Neutrophil (primary cell): Measurements from ENCODE around the gene DPYSL3.

Source experiments
- H3K27ac ChIP-seq: fragments of 200-600 bp; sonication (generic); 2 replicates; pipeline ENCODE4 v1.5.1; 2016; ENCODE audit warnings: mild to moderate bottlenecking, moderate library complexity
- H3K27me3 ChIP-seq: fragments of 200-600 bp; sonication (generic); 2 replicates; pipeline ENCODE4 v1.6.0; 2016; ENCODE audit warnings: mild to moderate bottlenecking
- H3K36me3 ChIP-seq: fragments of 200-600 bp; sonication (generic); 2 replicates; pipeline ENCODE4 v1.5.1; 2017
- H3K4me1 ChIP-seq, 2 experiments: fragments of 200-600 bp in 1 of 2; sonication (generic) in 1 of 2; 1 replicate in 1 of 2; 2 replicates in 1 of 2; pipeline versions ENCODE4 v1.5.1 to v1.6.1; 2013 to 2016; ENCODE audit warnings: low read depth in 1 of 2, low read length in 1 of 2, mild to moderate bottlenecking in 1 of 2, moderate library complexity in 1 of 2; ENCODE audit not compliant: control insufficient read depth in 1 of 2, insufficient read depth in 1 of 2
- H3K4me3 ChIP-seq, 2 experiments: fragments of 200-600 bp in 1 of 2; sonication (generic) in 1 of 2; 1 replicate in 1 of 2; 2 replicates in 1 of 2; pipeline ENCODE4 v1.5.1; 2013 to 2016; ENCODE audit warnings: low read depth in 1 of 2, low read length in 1 of 2, mild to moderate bottlenecking in 1 of 2, moderate library complexity in 1 of 2
- H3K9me3 ChIP-seq: fragments of 200-600 bp; sonication (generic); 2 replicates; pipeline ENCODE4 v1.5.1; 2016
- TF ChIP-seq, protein P1 (sequence below): fragments of 200-600 bp; sonication (generic); IDR thresholded peaks from 2 replicates; pipeline ENCODE4 v1.5.1; 2016; ENCODE audit warnings: antibody characterized with exemption

Gene DPYSL3

DNA sequence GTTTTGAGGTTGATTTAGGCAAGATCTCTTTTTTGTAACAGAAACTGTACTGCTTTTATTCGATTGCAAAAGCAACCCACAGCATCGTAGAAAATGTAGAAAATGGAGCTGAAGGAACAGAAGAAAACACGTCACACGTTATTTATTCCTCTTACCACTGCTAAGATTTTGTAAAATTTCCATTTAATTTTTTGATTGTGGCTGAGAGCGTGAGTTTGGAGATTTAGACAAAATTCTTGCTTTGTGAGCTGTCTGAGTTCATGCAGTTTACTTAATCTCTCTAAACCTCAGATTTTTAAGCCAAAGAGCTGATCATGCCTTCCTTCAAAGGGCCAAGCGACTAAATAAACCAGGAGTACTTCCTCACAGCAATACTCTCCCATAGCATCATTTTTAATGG lies 24.8 kb downstream of the DPYSL3 start:
- H3K27ac ChIP-seq, result no peak overlapping the region

DNA sequence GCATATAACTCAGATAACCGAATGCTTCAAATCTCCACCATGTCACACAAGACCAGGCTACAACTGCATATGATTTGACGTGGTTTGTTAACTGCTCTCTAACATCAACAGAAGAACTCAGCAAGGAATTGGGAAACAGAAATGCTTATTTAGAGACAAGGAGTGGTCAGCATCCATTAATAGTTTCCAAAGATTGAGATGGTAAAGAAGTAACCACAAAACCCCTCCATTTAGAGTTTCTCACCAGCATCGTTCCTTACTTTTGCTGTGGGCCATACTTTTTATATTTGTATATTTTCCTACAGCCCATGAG lies 25.2 kb downstream of the DPYSL3 start:
- Histone ChIP-seq H3K4me1 (no peaks in the 10 kb centered on the region), H3K4me3 (no peak overlapping the region), H3K9me3 (no peaks in the 10 kb centered on the region), H3K36me3 (no peaks in the 10 kb centered on the region), H3K27ac (no peak overlapping the region), H3K27me3 (peaks cover 23% of the 10 kb centered on the region)
- TF ChIP-seq, protein P1, sequence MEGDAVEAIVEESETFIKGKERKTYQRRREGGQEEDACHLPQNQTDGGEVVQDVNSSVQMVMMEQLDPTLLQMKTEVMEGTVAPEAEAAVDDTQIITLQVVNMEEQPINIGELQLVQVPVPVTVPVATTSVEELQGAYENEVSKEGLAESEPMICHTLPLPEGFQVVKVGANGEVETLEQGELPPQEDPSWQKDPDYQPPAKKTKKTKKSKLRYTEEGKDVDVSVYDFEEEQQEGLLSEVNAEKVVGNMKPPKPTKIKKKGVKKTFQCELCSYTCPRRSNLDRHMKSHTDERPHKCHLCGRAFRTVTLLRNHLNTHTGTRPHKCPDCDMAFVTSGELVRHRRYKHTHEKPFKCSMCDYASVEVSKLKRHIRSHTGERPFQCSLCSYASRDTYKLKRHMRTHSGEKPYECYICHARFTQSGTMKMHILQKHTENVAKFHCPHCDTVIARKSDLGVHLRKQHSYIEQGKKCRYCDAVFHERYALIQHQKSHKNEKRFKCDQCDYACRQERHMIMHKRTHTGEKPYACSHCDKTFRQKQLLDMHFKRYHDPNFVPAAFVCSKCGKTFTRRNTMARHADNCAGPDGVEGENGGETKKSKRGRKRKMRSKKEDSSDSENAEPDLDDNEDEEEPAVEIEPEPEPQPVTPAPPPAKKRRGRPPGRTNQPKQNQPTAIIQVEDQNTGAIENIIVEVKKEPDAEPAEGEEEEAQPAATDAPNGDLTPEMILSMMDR, result no peak

More for the DNA sequence above, 24.8 kb downstream of the DPYSL3 start:
- TF ChIP-seq, protein P1, result no peak
- H3K4me1 ChIP-seq, result no peaks in the 10 kb centered on the region
- no peaks in the 10 kb centered on the region for H3K9me3 ChIP-seq
- H3K36me3 ChIP-seq, result no peaks in the 10 kb centered on the region
- no peak overlapping the region for H3K4me3 ChIP-seq
- H3K27me3 ChIP-seq, result peaks cover 19% of the 10 kb centered on the region

DNA sequence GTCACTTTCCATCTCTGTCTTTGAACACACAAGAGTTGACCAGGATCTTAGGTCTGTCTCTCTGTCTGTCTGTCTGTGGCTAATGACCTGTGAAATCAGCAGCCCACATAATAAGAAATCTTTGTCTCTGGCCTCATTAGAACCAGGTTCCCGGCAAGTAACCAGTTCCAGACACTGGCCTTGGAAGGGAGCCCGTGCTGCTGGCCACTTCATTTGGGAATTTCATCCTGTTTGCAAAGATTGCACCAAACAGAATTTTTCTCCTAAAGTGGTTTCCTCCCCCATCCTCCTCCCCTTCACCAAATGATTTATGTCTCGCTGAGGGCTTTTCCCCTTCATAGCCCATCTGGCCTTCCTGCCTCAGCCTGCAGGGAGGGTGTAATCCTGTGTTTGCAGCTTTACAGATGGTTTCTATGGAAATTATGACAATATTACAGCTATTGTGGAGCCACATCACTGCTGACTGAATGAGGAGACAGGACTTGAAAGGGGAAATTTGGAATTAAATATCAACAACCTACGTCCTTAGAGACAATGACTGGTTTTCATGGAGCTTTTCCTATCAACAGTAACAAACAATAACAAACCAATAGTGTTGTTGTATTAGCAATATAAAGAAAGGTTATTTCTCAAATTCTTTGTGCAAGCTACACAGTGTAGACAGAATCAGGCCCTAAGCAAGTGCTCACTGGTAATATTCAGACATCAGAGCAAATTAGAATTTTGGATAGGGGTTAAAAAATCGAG lies 25.7 kb downstream of the DPYSL3 start:
- H3K27ac ChIP-seq, result no peak overlapping the region
- H3K27me3 ChIP-seq, result peaks cover 29% of the 10 kb centered on the region
- no peaks in the 10 kb centered on the region for H3K9me3 ChIP-seq
- TF ChIP-seq, protein P1, result no peak
- no peaks in the 10 kb centered on the region for H3K36me3 ChIP-seq
- no peaks in the 10 kb centered on the region for H3K4me1 ChIP-seq
- H3K4me3 ChIP-seq, result no peak overlapping the region

DNA sequence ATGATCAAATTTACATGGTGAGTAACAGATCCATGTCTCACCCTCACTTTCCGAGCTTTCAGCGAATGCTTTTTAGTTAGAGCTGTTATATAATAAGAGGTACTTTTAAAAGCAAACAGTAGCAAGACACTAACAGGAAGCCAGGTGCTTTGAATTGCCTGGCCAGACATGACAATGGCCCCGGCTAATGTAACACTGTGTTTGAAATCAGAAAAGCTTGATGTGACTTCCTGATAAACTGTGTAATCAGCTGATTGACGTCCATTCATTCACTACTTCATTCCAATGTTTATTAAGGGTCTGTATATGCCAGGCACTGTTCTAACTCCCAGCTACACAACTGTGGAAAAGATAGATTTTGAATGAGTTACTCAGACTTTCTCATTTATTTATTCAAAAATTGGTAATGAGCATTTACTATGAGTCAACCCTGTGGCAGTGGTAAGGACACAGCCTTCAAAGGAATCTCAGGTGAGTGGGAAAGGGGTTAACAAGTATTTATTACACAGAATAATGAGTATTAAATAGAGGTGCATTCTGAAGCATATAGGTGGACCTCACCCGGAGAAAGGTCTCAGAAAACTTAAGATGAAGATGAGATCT lies 26.6 kb downstream of the DPYSL3 start:
- H3K4me1 ChIP-seq, result no peaks in the 10 kb centered on the region
- H3K27me3 ChIP-seq, result peaks cover 37% of the 10 kb centered on the region
- TF ChIP-seq, protein P1, result no peak
- no peaks in the 10 kb centered on the region for H3K9me3 ChIP-seq
- H3K4me3 ChIP-seq, result no peak overlapping the region
- H3K36me3 ChIP-seq, result no peaks in the 10 kb centered on the region
- H3K27ac ChIP-seq, result no peak overlapping the region

DNA sequence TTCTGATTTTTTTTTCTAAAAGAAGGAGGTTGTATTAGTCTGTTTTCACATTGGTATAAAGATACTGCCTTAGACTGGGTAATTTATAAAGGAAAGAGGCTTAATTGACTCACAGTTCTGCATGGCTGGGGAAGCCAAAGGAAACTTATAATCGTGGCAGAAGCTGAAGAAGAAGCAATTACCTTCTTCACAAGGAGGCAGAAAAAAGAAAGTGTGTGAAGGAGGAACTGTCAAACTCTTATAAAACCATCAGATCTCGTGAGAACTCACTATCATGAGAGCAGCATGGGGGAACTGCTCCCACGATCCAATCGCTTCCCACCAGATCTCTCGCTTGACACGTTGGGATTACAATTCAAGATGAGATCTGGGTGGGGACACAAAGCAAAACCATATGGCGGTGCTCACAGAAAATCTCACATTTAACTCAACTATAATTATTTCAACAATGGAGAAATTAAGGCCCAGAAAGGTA lies 27.1 kb downstream of the DPYSL3 start:
- Histone ChIP-seq H3K4me3 (no peak overlapping the region), H3K9me3 (no peaks in the 10 kb centered on the region), H3K27ac (no peak overlapping the region), H3K27me3 (peaks cover 37% of the 10 kb centered on the region), H3K36me3 (no peaks in the 10 kb centered on the region), H3K4me1 (no peaks in the 10 kb centered on the region)
- TF ChIP-seq, protein P1, result no peak
